ENCODE measurements around the gene TRIM31.
A peak's percentile ranks its signal among the peaks of the same experiment; 100 is the strongest.

The TRIM31 gene

DNA sequence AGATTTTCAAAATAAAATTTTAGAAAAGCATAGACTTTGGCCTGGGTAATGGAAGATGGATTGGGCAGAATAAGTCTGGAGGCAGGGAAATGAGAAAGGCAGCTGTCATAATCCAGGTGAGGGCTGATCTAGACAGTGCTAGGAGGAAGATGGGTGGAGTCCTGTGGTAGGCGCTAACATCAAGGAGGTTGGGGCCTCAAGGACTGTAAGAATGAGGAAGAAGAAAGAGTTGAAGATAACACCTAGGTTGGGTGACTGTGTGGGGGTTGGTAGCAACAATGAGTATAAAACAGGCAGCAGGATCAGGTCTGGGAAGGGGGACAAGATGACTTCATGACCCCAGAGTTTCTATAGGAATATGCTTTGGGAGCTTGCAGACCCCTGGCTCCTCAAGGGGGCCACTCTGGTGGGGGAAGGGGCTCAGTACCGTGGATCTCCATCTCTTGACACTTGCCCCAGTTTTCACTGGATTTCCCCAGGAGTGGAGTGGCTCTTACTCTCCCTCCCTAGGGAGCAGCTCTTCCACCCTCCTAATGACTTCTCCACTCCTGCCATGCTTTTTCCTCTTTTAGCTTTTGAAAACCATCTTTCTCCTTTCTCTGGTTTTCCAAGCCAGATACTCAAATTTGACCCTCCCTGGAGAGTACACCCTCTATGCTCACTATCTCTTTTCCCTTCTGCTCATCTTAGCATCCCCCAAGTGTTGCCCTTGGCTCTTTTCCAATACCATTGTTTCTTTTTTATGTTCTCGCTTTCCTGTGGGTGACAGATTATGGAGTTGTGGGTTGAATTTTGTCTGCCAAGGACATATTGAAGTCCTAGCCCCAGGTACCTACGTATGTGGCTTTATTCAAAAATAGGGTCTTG is 14.8 kb downstream of the TRIM31 start:
- Histone ChIP-seq H3K9me3 (ENCODE audit: control insufficient read depth, insufficient read depth, low read length) (no peaks in the 10 kb centered on the region), H3K4me3 (ENCODE audit: low read depth, low read length) (no peak overlapping the region), H3K27me3 (ENCODE audit: control insufficient read depth, insufficient read depth, low read length) (peaks cover 91% of the 10 kb centered on the region), H3K27ac (ENCODE audit: low read depth, low read length) (no peak overlapping the region), H3K36me3 (ENCODE audit: control insufficient read depth, insufficient read depth, low read length) (no peaks in the 10 kb centered on the region), H3K9ac (ENCODE audit: low read depth, low read length) (no peak overlapping the region), H3K4me1 (ENCODE audit: control insufficient read depth, insufficient read depth, low read length) (peaks cover 23% of the 10 kb centered on the region)

- H3K27me3 ChIP-seq (ENCODE audit: control insufficient read depth, insufficient read depth, low read length), result peaks cover 80% of the 10 kb centered on the region
These were observed 16.1 kb downstream of the TRIM31 start for GRCh38 chr6:30096829-30097228.

GRCh38 chr6:30093951-30094661 is 18.8 kb downstream of the TRIM31 start:
- Histone ChIP-seq H3K27ac (ENCODE audit: low read depth, low read length) (no peak overlapping the region), H3K4me1 (ENCODE audit: control insufficient read depth, insufficient read depth, low read length) (0 out of 2 replicates have a peak, but pooled peaks cover 3% of the 10 kb centered on the region), H3K27me3 (ENCODE audit: control insufficient read depth, insufficient read depth, low read length) (peaks cover 67% of the 10 kb centered on the region), H3K4me3 (ENCODE audit: low read depth, low read length) (no peak overlapping the region), H3K9ac (ENCODE audit: low read depth, low read length) (no peak overlapping the region), H3K9me3 (ENCODE audit: control insufficient read depth, insufficient read depth, low read length) (no peaks in the 10 kb centered on the region), H3K36me3 (ENCODE audit: control insufficient read depth, insufficient read depth, low read length) (no peaks in the 10 kb centered on the region)

More at GRCh38 chr6:30096829-30097228, 16.1 kb downstream of the TRIM31 start:
- Histone ChIP-seq H3K9ac (ENCODE audit: low read depth, low read length) (no peak overlapping the region), H3K4me3 (ENCODE audit: low read depth, low read length) (no peak overlapping the region), H3K36me3 (ENCODE audit: control insufficient read depth, insufficient read depth, low read length) (no peaks in the 10 kb centered on the region), H3K9me3 (ENCODE audit: control insufficient read depth, insufficient read depth, low read length) (no peaks in the 10 kb centered on the region), H3K27ac (ENCODE audit: low read depth, low read length) (no peak overlapping the region), H3K4me1 (ENCODE audit: control insufficient read depth, insufficient read depth, low read length) (peaks cover 18% of the 10 kb centered on the region)

- Histone ChIP-seq H3K27ac (ENCODE audit: low read depth, low read length) (no peak overlapping the region), H3K27me3 (ENCODE audit: control insufficient read depth, insufficient read depth, low read length) (peaks cover 56% of the 10 kb centered on the region), H3K4me3 (ENCODE audit: low read depth, low read length) (no peak overlapping the region)
These were observed 19.9 kb downstream of the TRIM31 start for GRCh38 chr6:30092852-30093543.

GRCh38 chr6:30091577-30092381 is 21.1 kb downstream of the TRIM31 start:
- Histone ChIP-seq H3K36me3 (ENCODE audit: control insufficient read depth, insufficient read depth, low read length) (no peaks in the 10 kb centered on the region), H3K4me3 (ENCODE audit: low read depth, low read length) (no peak overlapping the region), H3K4me1 (ENCODE audit: control insufficient read depth, insufficient read depth, low read length) (0 out of 2 replicates have a peak, but pooled peaks cover 3% of the 10 kb centered on the region), H3K9ac (ENCODE audit: low read depth, low read length) (no peak overlapping the region), H3K27me3 (ENCODE audit: control insufficient read depth, insufficient read depth, low read length) (peaks cover 43% of the 10 kb centered on the region), H3K9me3 (ENCODE audit: control insufficient read depth, insufficient read depth, low read length) (no peaks in the 10 kb centered on the region), H3K27ac (ENCODE audit: low read depth, low read length) (no peak overlapping the region)

More at GRCh38 chr6:30092852-30093543, 19.9 kb downstream of the TRIM31 start:
- H3K36me3 ChIP-seq (ENCODE audit: control insufficient read depth, insufficient read depth, low read length), result no peaks in the 10 kb centered on the region
- H3K9ac ChIP-seq (ENCODE audit: low read depth, low read length), result no peak overlapping the region
- H3K9me3 ChIP-seq (ENCODE audit: control insufficient read depth, insufficient read depth, low read length), result no peaks in the 10 kb centered on the region
- 0 out of 2 replicates have a peak, but pooled peaks cover 3% of the 10 kb centered on the region for H3K4me1 ChIP-seq (ENCODE audit: control insufficient read depth, insufficient read depth, low read length)

GRCh38 chr6:30087876-30088275 is 25.0 kb downstream of the TRIM31 start:
- H3K27ac ChIP-seq (ENCODE audit: low read depth, low read length), result no peak overlapping the region
- peaks cover 14% of the 10 kb centered on the region; the same call in 1 of the 2 replicates for H3K27me3 ChIP-seq (ENCODE audit: control insufficient read depth, insufficient read depth, low read length)
- H3K36me3 ChIP-seq (ENCODE audit: control insufficient read depth, insufficient read depth, low read length), result no peaks in the 10 kb centered on the region
- H3K4me1 ChIP-seq (ENCODE audit: control insufficient read depth, insufficient read depth, low read length), result no peaks in the 10 kb centered on the region
- H3K4me3 ChIP-seq (ENCODE audit: low read depth, low read length), result no peak overlapping the region
- no peaks in the 10 kb centered on the region for H3K9me3 ChIP-seq (ENCODE audit: control insufficient read depth, insufficient read depth, low read length)
- no peak overlapping the region for H3K9ac ChIP-seq (ENCODE audit: low read depth, low read length)

- H3K27ac ChIP-seq (ENCODE audit: low read depth, low read length), result no peak overlapping the region
- no peak overlapping the region for H3K9ac ChIP-seq (ENCODE audit: low read depth, low read length)
- peaks cover 12% of the 10 kb centered on the region; the same call in 1 of the 2 replicates for H3K4me1 ChIP-seq (ENCODE audit: control insufficient read depth, insufficient read depth, low read length)
- H3K4me3 ChIP-seq (ENCODE audit: low read depth, low read length), result no peak overlapping the region
- H3K9me3 ChIP-seq (ENCODE audit: control insufficient read depth, insufficient read depth, low read length), result no peaks in the 10 kb centered on the region
- no peaks in the 10 kb centered on the region for H3K36me3 ChIP-seq (ENCODE audit: control insufficient read depth, insufficient read depth, low read length)
- peaks cover 76% of the 10 kb centered on the region for H3K27me3 ChIP-seq (ENCODE audit: control insufficient read depth, insufficient read depth, low read length)
These were observed 35.7 kb downstream of the TRIM31 start for GRCh38 chr6:30077218-30077617.

DNA sequence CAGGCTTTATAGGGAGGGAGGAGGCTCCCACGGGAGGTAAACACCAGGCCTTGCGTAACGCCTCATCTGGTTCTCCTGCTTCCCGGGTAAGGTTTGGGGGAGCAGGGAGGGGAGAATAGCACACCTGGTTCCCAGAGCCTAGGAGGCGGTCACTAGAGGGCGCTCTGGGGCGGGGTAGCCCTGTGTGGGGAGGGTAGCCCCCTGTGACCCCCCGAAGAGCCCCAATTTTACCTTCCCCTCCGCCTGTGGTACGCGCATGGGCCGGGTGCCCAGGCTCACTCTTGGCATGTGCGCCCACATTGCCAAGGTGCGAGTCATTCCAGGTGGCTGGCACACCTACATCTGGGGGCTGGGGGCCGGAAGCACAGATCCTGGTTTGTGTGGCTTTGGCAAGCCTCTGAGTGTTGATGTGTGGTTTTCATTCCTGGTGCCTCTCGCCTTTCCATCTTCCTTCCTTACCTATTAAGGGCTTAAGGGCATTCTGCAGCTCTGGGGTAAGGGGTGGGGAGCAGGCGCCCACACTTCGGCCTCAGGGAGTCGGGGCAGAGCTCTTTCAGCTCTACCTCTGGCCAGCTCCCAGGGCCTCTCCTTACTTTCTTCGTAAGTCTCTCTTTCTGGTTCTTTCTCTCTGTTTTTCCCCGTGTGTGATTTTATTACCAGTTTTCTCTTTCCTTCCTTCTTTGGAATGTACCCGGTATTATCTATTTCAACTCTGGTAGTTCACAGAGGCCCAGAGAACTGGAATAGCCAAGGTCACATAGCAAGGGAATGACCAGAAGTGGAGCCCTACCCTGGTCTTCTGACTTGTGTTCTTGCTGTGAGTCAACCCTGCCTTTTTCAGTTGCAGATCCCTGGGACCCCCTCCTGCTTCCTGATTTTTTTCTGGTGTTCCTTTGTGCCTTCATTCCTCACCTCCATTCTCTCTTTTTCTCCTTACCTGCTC is 36.8 kb downstream of the TRIM31 start:
- Histone ChIP-seq H3K27ac (ENCODE audit: low read depth, low read length) (no peak overlapping the region), H3K9ac (ENCODE audit: low read depth, low read length) (no peak overlapping the region), H3K36me3 (ENCODE audit: control insufficient read depth, insufficient read depth, low read length) (no peaks in the 10 kb centered on the region), H3K27me3 (ENCODE audit: control insufficient read depth, insufficient read depth, low read length) (peaks cover 88% of the 10 kb centered on the region), H3K9me3 (ENCODE audit: control insufficient read depth, insufficient read depth, low read length) (no peaks in the 10 kb centered on the region), H3K4me3 (ENCODE audit: low read depth, low read length) (peak overlapping the region; percentile 68), H3K4me1 (ENCODE audit: control insufficient read depth, insufficient read depth, low read length) (peaks cover 16% of the 10 kb centered on the region; the same call in 1 of the 2 replicates)

DNA sequence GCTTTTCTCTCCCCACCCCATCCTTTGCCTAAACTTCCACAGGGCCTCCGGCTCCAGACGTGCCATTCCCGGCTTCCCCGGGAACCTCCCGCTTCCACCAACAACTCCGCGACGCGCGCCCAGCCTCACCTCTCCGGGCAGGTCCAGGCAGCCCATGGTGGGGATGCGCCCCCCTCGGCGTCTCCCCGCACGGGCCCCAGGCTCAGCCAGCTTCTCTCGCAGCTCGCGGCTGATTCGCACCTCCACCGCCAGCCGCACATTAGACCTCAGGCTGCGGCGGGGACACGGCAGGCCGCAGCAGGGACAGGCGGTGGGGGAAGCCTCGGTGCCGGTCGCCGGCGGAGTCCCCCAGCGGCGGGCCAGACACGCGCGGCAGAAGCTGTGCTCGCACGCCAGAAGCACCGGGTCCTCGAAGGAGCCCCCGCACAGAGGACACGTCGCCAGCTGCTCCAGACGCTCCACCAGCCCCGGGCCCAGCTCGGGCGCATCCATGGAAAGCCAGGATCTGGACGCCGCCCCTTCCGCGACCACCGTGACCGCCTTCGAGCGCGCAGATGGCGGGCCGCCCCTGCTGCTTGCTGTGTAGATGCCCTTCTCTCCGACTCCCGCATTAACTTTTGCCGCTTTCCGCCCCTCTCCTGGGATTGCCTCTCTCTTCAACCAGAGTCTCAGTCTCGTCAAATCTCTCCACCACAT is 37.6 kb downstream of the TRIM31 start, which contains the start of gene RNF39:
RNF39 (minus strand) TSS at position 676 of the 696 bp plus-strand sequence; CDS start at position 492, 184 bp downstream.
- H3K9ac ChIP-seq (ENCODE audit: low read depth, low read length), result no peak within 1 kb of the TSS
- no peaks in the 10 kb centered on the region for H3K9me3 ChIP-seq (ENCODE audit: control insufficient read depth, insufficient read depth, low read length)
- peaks cover 21% of the 10 kb centered on the region; the same call in 1 of the 2 replicates for H3K4me1 ChIP-seq (ENCODE audit: control insufficient read depth, insufficient read depth, low read length)
- H3K36me3 ChIP-seq (ENCODE audit: control insufficient read depth, insufficient read depth, low read length), result no peaks in the 10 kb centered on the region
- peak within 1 kb of the TSS; percentile 68 for H3K4me3 ChIP-seq (ENCODE audit: low read depth, low read length)
- H3K27me3 ChIP-seq (ENCODE audit: control insufficient read depth, insufficient read depth, low read length), result peaks cover 96% of the 10 kb centered on the region
- no peak within 1 kb of the TSS for H3K27ac ChIP-seq (ENCODE audit: low read depth, low read length)

All from HUES48 (cell line).